ENCODE results near the gene C1QB.

- TF ChIP-seq CTCF (IDR thresholded peaks at IDR 0.05; ENCODE audit: control extremely low read depth in 1 of 3, insufficient read depth in 1 of 3, low read depth in 1 of 3, low read length in 3 of 3) = no peak
- TF ChIP-seq HDAC2 (IDR thresholded peaks at IDR 0.05; ENCODE audit: borderline replicate concordance in 1 of 2, low read depth in 2 of 2, low read length in 2 of 2) = no peak
- TF ChIP-seq TEAD4 (IDR thresholded peaks at IDR 0.05; ENCODE audit: low read depth, low read length) = no peak
- TF ChIP-seq POLR2AphosphoS5 (IDR thresholded peaks at IDR 0.05; ENCODE audit: low read depth, low read length) = no peak
- TF ChIP-seq POLR2A (IDR thresholded peaks at IDR 0.05; ENCODE audit: control extremely low read depth in 1 of 2, low read depth in 2 of 2, low read length in 2 of 2) = no peak
- no peak for TF ChIP-seq CREB1 (IDR thresholded peaks at IDR 0.05)
- no peak for TF ChIP-seq MAX (IDR thresholded peaks at IDR 0.05)
- TF ChIP-seq NANOG (IDR thresholded peaks at IDR 0.05; ENCODE audit: insufficient read depth, low read depth, low read length, poor library complexity, severe bottlenecking) = no peak
- no peak for TF ChIP-seq RFX5 (IDR thresholded peaks at IDR 0.05; ENCODE audit: borderline replicate concordance, low read depth, low read length)
- no peak for TF ChIP-seq KDM5A (IDR thresholded peaks at IDR 0.05; ENCODE audit: low read length)
These were observed 39.1 kb upstream of the C1QB start for GRCh38 chr1:22613951-22614350.
